OCI-LY1 (cell line): ENCODE measurements around the gene SPP1.

Experiments
- H2AFZ ChIP-seq: fragments of 200-600 bp; sonication (generic), shearing (Covaris generic); 2 replicates; pipeline ENCODE4 v1.6.0; 2014; ENCODE audit warnings: antibody characterized with exemption, mild to moderate bottlenecking, low read length
- H3F3A ChIP-seq: fragments of 200-600 bp; sonication (generic), shearing (Covaris generic); 2 replicates; pipeline ENCODE4 v1.6.0; 2014; ENCODE audit warnings: mild to moderate bottlenecking, antibody characterized with exemption, low read length, moderate library complexity; ENCODE audit not compliant: insufficient read depth
- H3K27ac ChIP-seq: fragments of 200-600 bp; sonication (generic); 2 replicates; pipeline ENCODE4 v1.5.1; 2014; ENCODE audit warnings: low read length, mixed run types, mild to moderate bottlenecking, low read depth; ENCODE audit not compliant: poor library complexity, severe bottlenecking
- H3K27me3 ChIP-seq: fragments of 200-600 bp; sonication (generic); 2 replicates; pipeline ENCODE4 v1.6.0; 2014; ENCODE audit warnings: antibody characterized with exemption, mild to moderate bottlenecking, low read length, moderate library complexity; ENCODE audit not compliant: insufficient read depth
- H3K36me3 ChIP-seq: fragments of 200-600 bp; sonication (generic); 2 replicates; pipeline ENCODE4 v1.6.1; 2014; ENCODE audit warnings: mild to moderate bottlenecking, antibody characterized with exemption, low read length, moderate library complexity, mixed read lengths; ENCODE audit not compliant: insufficient read depth
- H3K4me1 ChIP-seq: fragments of 200-600 bp; sonication (generic); 2 replicates; pipeline ENCODE4 v1.5.1; 2014; ENCODE audit warnings: mild to moderate bottlenecking, low read length, moderate library complexity; ENCODE audit not compliant: insufficient read depth, severe bottlenecking
- H3K4me2 ChIP-seq: fragments of 200-600 bp; sonication (generic), shearing (Covaris generic); 2 replicates; pipeline ENCODE4 v1.6.1; 2014; ENCODE audit warnings: low read length
- H3K4me3 ChIP-seq: fragments of 200-600 bp; sonication (generic); 2 replicates; pipeline ENCODE4 v1.5.1; 2014; ENCODE audit warnings: low read length, low read depth, mild to moderate bottlenecking, mixed read lengths; ENCODE audit not compliant: poor library complexity, severe bottlenecking
- H3K79me2 ChIP-seq: fragments of 200-600 bp; shearing (Covaris generic); 2 replicates; pipeline ENCODE4 v1.6.1; 2016; ENCODE audit warnings: mixed run types, low read length, mixed read lengths; ENCODE audit not compliant: insufficient read depth
- H3K9ac ChIP-seq: fragments of 200-600 bp; sonication (generic), shearing (Covaris generic); 2 replicates; pipeline ENCODE4 v1.6.1; 2014; ENCODE audit warnings: mild to moderate bottlenecking, low read length, mixed read lengths
- H3K9me2 ChIP-seq: fragments of 200-600 bp; sonication (generic), shearing (Covaris generic); 2 replicates; pipeline ENCODE4 v1.6.1; 2014; ENCODE audit warnings: low read depth, mild to moderate bottlenecking, low read length, mixed read lengths
- H3K9me3 ChIP-seq: fragments of 200-600 bp; shearing (Covaris generic); 2 replicates; pipeline ENCODE4 v1.6.1; 2014; ENCODE audit warnings: low read length, mixed read lengths
- H4K20me1 ChIP-seq: fragments of 200-600 bp; sonication (generic), shearing (Covaris generic); 2 replicates; pipeline ENCODE4 v1.6.0; 2016; ENCODE audit warnings: mild to moderate bottlenecking, low read length; ENCODE audit not compliant: insufficient read depth
- EZH2 ChIP-seq: fragments of 200-600 bp; sonication (generic), shearing (Covaris generic); IDR thresholded peaks from 2 replicates; pipeline ENCODE4 v1.8.0; 2017; ENCODE audit warnings: borderline replicate concordance, mixed run types, mild to moderate bottlenecking, antibody characterized with exemption, low read length, moderate library complexity, mixed read lengths
- TF ChIP-seq, protein P1 (sequence below): fragments of 200-600 bp; sonication (generic), shearing (Covaris generic); IDR thresholded peaks from 2 replicates; pipeline ENCODE4 v1.5.1; 2017; ENCODE audit warnings: mild to moderate bottlenecking, antibody characterized with exemption, low read length, moderate library complexity, mixed read lengths

SPP1 gene

DNA sequence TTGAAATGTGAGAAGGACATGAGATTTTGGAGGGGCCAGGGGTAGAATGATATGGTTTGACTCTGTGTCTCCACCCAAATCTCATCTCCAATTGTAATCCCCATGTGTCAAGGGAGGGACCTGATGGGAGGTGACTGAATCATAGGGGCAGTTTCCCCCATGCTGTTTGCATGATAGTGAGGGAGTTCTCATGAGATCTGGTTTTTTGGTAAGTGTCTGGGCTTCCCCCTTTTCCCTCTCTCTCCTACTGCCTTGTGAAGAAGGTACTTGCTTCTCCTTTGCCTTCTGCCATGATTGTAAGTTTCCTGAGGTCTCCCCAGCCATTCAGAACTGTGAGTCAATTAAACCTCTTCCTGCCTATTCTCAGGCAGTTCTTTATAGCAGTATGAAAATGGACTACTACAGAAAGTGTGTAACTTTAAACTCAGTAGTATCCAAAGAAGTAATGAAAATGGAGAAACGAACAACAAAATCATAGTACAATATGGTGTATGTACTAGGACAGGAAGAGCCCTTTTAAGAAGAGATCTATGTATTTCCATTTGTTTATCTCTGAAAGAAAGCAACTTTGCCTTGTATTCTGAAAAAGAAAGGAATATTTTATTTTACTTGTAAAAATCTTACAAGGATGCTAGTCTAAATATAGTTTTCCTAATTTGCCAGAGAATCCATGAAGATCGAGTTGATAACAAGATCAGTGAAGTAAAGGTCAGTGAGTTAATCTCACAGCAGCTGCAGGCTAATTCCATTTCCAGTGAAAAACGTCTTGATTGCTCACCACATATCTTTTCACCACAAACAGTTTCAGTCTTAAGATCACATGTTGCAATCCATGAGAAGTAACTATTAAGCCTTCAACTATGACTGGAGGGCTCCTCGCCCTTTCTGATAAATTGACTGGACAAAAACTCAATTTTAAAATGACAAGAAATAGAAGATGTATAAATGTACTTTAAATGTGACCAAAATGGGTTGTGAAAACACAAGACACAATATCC is 52.4 kb downstream of the SPP1 start:
- TF ChIP-seq, protein P1, sequence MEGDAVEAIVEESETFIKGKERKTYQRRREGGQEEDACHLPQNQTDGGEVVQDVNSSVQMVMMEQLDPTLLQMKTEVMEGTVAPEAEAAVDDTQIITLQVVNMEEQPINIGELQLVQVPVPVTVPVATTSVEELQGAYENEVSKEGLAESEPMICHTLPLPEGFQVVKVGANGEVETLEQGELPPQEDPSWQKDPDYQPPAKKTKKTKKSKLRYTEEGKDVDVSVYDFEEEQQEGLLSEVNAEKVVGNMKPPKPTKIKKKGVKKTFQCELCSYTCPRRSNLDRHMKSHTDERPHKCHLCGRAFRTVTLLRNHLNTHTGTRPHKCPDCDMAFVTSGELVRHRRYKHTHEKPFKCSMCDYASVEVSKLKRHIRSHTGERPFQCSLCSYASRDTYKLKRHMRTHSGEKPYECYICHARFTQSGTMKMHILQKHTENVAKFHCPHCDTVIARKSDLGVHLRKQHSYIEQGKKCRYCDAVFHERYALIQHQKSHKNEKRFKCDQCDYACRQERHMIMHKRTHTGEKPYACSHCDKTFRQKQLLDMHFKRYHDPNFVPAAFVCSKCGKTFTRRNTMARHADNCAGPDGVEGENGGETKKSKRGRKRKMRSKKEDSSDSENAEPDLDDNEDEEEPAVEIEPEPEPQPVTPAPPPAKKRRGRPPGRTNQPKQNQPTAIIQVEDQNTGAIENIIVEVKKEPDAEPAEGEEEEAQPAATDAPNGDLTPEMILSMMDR = no peak
- TF ChIP-seq EZH2 = no peak
- Histone ChIP-seq H3K9me3 (peaks cover 4% of the 10 kb centered on the region; the same call in 1 of the 2 replicates), H3K4me1 (no peaks in the 10 kb centered on the region), H3K36me3 (no peaks in the 10 kb centered on the region; the same call in 1 of the 2 replicates), H3K9ac (no peak overlapping the region), H4K20me1 (no peaks in the 10 kb centered on the region), H3K4me2 (no peak overlapping the region), H3K4me3 (no peak overlapping the region), H3K27me3 (no peaks in the 10 kb centered on the region), H2AFZ (no peak overlapping the region), H3K9me2 (no peaks in the 10 kb centered on the region), H3K27ac (no peak overlapping the region), H3K79me2 (no peaks in the 10 kb centered on the region), H3F3A (no peaks in the 10 kb centered on the region)

DNA sequence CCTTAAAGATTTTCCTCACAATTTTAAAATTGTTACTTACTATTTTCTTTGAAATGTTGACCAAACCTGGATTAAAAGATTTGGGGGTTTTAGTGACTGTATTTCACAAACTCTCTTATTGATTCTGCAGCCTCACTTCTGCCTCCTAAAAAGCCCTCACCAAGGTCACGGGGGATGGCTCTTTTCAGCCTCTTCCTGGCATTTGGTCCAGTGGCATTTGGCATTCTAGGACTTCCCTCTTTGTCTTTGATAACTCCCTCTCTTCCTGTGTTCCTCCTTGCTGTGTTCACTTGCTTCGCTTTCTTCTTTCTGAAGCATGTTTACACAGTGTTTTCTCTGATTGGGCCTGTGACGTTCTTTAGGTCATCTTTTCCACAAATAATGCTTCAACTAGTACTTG is 53.4 kb downstream of the SPP1 start:
- TF ChIP-seq EZH2 = no peak
- TF ChIP-seq, protein P1 = no peak
- Histone ChIP-seq H3K27ac (no peak overlapping the region), H3K4me3 (no peak overlapping the region), H4K20me1 (no peaks in the 10 kb centered on the region), H3K9ac (no peak overlapping the region), H3K9me2 (no peaks in the 10 kb centered on the region), H3K27me3 (no peaks in the 10 kb centered on the region), H3K4me1 (no peaks in the 10 kb centered on the region), H3F3A (no peaks in the 10 kb centered on the region), H3K79me2 (no peaks in the 10 kb centered on the region), H3K9me3 (peaks cover 4% of the 10 kb centered on the region; the same call in 1 of the 2 replicates), H3K4me2 (no peak overlapping the region), H2AFZ (no peak overlapping the region), H3K36me3 (no peaks in the 10 kb centered on the region; the same call in 1 of the 2 replicates)

DNA sequence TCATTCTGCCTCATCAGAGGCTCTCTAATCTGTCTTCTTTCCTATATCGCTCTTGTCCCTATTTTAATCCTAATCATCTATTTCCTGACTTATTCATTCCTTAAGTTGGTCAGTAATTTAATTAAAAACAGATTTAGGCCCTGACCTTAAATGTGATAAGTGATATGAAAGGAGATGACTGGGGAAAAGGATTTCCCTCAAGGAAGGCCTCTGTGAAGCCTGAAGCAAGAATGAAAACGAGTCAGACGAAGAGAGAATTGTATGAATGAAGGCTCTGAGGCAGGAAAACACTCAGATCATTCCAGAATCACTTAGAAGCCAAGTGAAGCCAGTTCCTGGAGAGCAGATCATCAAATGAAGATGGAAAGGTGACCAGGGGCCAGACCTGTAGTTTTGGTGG is 54.0 kb downstream of the SPP1 start:
- no peak overlapping the region for H3K4me2 ChIP-seq
- no peaks in the 10 kb centered on the region for H3K79me2 ChIP-seq
- H3F3A ChIP-seq = no peaks in the 10 kb centered on the region
- H4K20me1 ChIP-seq = no peaks in the 10 kb centered on the region
- no peak overlapping the region for H2AFZ ChIP-seq
- H3K4me1 ChIP-seq = no peaks in the 10 kb centered on the region
- no peak overlapping the region for H3K27ac ChIP-seq
- H3K27me3 ChIP-seq = no peaks in the 10 kb centered on the region
- TF ChIP-seq, protein P1 = no peak
- no peak for TF ChIP-seq EZH2
- H3K9me3 ChIP-seq = peaks cover 4% of the 10 kb centered on the region; the same call in 1 of the 2 replicates
- no peaks in the 10 kb centered on the region; the same call in 1 of the 2 replicates for H3K36me3 ChIP-seq
- H3K4me3 ChIP-seq = no peak overlapping the region
- no peak overlapping the region for H3K9ac ChIP-seq
- no peaks in the 10 kb centered on the region for H3K9me2 ChIP-seq
